Inferior parietal cortex (tissue), 1 donor: ENCODE data around the gene CHP2.
"Not testable (repeated sequence)": the region's sequence is repeated elsewhere in the genome, so short reads cannot be mapped to it uniquely, and the experiment has no call there.

Source experiments
- DNase-seq: peaks from one replicate; pipeline ENCODE4 v3.0.0-alpha.2; 2016; ENCODE audit errors: extremely low spot score

CHP2 gene

GRCh38 chr16:23754594-23755483, at the start of gene CHP2:
CHP2 (plus strand) TSS chr16:23755026; CDS start chr16:23755050, 24 bp downstream.
- DNase-seq: no peak

GRCh38 chr16:23705517-23705902, 49.3 kb upstream of the CHP2 start:
- no peak for DNase-seq

GRCh38 chr16:23706439-23706838, 48.4 kb upstream of the CHP2 start:
- no peak for DNase-seq

GRCh38 chr16:23709536-23709935, 45.3 kb upstream of the CHP2 start:
- no peak for DNase-seq

- no peak for DNase-seq
Measured at GRCh38 chr16:23710008-23710407, 44.8 kb upstream of the CHP2 start.

GRCh38 chr16:23710504-23710903, 44.3 kb upstream of the CHP2 start:
- DNase-seq: no peak

GRCh38 chr16:23711785-23712184, 43.0 kb upstream of the CHP2 start:
- no peak for DNase-seq

GRCh38 chr16:23712976-23713375, 41.9 kb upstream of the CHP2 start, which contains the start of gene ERN2:
ERN2 (minus strand) TSS chr16:23713222; CDS start chr16:23713187, 35 bp downstream.
- DNase-seq: no peak

- DNase-seq: no peak
Measured at GRCh38 chr16:23716484-23716883, 38.3 kb upstream of the CHP2 start.

GRCh38 chr16:23722613-23723240, 32.1 kb upstream of the CHP2 start:
- DNase-seq: not testable (repeated sequence)

- peak; percentile 26 for DNase-seq
Measured at GRCh38 chr16:23724096-23724784, 30.6 kb upstream of the CHP2 start.

- DNase-seq: no peak
Measured at GRCh38 chr16:23724785-23725131, 30.1 kb upstream of the CHP2 start.

- no peak for DNase-seq
Measured at GRCh38 chr16:23726710-23727109, 28.1 kb upstream of the CHP2 start.

- no peak for DNase-seq
Measured at GRCh38 chr16:23728112-23728477, 26.7 kb upstream of the CHP2 start.

- no peak for DNase-seq
Measured at GRCh38 chr16:23729503-23730424, 25.1 kb upstream of the CHP2 start.

GRCh38 chr16:23734176-23734893, 20.5 kb upstream of the CHP2 start:
- no peak for DNase-seq

GRCh38 chr16:23737423-23738028, 17.3 kb upstream of the CHP2 start:
- DNase-seq: not testable (repeated sequence)

- DNase-seq: no peak
Measured at GRCh38 chr16:23739516-23739915, 15.3 kb upstream of the CHP2 start.

GRCh38 chr16:23741675-23742303, 13.0 kb upstream of the CHP2 start:
- DNase-seq: no peak

GRCh38 chr16:23742766-23743165, 12.1 kb upstream of the CHP2 start:
- no peak for DNase-seq
